ENCODE measurements around the gene SIK2. TPM values are rescaled to one million over a fixed set of nuclear protein-coding genes. Genes with fewer than 3 reads are reported as not detected.

Gene SIK2
- total RNA-seq, 1 donor from 2014 or later: 21.8 TPM

DNA sequence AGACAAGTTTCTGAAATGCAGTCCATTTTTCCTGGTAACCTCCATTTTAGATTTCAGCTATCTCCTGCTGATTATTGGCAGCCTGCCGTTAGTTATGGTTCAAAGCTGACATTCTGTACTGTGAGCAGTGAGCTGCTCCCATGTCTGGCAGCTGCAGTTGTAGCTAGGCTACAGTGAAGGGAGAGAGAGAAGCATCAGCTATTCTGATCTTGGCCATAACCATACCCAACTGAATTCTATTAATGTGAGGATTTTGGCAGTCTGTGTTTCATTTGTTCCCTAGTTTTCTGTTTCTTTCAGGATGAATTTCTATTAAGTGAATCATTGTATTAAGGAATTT lies 33.4 kb downstream of the SIK2 start:
- H3K9me3 Mint-ChIP-seq: no peaks in the 10 kb centered on the region
- peaks cover 6% of the 10 kb centered on the region for H3K36me3 Mint-ChIP-seq (ENCODE audit: low read depth)
- H3K4me3 Mint-ChIP-seq: no peak overlapping the region
- no peak for DNase-seq (ENCODE audit: low read depth, low spot score)
- TF ChIP-seq, protein P1, sequence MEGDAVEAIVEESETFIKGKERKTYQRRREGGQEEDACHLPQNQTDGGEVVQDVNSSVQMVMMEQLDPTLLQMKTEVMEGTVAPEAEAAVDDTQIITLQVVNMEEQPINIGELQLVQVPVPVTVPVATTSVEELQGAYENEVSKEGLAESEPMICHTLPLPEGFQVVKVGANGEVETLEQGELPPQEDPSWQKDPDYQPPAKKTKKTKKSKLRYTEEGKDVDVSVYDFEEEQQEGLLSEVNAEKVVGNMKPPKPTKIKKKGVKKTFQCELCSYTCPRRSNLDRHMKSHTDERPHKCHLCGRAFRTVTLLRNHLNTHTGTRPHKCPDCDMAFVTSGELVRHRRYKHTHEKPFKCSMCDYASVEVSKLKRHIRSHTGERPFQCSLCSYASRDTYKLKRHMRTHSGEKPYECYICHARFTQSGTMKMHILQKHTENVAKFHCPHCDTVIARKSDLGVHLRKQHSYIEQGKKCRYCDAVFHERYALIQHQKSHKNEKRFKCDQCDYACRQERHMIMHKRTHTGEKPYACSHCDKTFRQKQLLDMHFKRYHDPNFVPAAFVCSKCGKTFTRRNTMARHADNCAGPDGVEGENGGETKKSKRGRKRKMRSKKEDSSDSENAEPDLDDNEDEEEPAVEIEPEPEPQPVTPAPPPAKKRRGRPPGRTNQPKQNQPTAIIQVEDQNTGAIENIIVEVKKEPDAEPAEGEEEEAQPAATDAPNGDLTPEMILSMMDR (conservative IDR thresholded peaks at IDR 0.05): no peak
- H3K4me1 Mint-ChIP-seq: peaks cover 59% of the 10 kb centered on the region
- no peak overlapping the region for H3K27ac Mint-ChIP-seq (ENCODE audit: unreplicated experiment)
- H3K27me3 Mint-ChIP-seq (ENCODE audit: low read depth): no peaks in the 10 kb centered on the region

DNA sequence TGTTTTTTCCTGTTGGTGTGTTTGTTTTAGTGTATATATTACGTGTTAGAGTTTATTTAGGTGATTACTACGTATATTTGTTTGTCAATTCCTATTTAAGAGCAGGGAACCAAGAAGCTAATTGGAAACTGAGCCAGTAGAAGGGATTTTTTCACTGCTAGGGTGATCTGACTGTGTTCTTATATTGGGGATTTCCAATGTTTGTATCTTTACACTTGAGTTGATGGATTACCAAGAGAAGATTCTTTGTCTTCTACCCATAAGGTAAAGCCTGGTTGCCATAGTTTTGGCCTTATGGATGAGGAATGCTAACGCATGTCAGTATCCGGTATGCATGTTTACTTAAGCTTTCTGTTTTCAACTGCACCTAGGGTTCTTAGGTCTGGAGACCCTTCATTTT lies 35.6 kb downstream of the SIK2 start:
- Mint-ChIP-seq H3K4me3 (no peak overlapping the region), H3K4me1 (peaks cover 76% of the 10 kb centered on the region), H3K27ac (ENCODE audit: unreplicated experiment) (no peak overlapping the region), H3K9me3 (no peaks in the 10 kb centered on the region), H3K36me3 (ENCODE audit: low read depth) (peaks cover 12% of the 10 kb centered on the region), H3K27me3 (ENCODE audit: low read depth) (no peaks in the 10 kb centered on the region)
- no peak for DNase-seq (ENCODE audit: low read depth, low spot score)
- TF ChIP-seq, protein P1 (conservative IDR thresholded peaks at IDR 0.05): no peak

DNA sequence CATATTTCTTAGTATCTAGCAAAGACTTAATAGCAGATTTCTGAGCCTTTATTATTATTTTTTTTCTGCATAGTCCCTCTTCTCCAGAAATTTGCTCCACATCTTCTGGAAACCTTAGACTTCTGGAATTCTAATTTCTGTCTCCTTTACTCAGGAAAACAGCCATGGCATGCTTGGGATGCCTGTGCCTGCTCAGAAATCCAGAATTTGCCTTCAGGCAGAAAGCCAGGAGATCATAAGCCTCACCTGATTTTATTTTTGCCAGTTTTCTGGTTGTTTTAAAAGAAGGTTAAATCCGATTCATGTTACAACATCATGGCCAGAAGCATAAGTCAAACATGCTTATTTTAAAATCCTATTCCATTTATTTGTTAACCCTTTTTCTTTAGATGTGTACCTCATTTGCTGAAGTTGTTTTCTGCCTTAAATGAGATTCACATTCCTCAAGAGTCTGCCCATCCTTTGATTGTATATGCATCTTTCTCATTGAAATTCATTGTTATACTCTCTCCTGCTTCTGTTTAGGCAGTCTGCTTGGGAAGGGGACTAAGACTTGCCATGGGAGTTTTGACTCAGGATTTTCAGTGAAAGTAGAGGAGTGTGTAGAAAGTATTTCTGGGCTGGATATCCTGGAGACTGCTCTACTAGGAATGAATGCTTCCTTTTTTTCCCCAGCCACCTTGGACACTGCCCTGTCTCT lies 37.1 kb downstream of the SIK2 start:
- no peak overlapping the region for H3K4me3 Mint-ChIP-seq

DNA sequence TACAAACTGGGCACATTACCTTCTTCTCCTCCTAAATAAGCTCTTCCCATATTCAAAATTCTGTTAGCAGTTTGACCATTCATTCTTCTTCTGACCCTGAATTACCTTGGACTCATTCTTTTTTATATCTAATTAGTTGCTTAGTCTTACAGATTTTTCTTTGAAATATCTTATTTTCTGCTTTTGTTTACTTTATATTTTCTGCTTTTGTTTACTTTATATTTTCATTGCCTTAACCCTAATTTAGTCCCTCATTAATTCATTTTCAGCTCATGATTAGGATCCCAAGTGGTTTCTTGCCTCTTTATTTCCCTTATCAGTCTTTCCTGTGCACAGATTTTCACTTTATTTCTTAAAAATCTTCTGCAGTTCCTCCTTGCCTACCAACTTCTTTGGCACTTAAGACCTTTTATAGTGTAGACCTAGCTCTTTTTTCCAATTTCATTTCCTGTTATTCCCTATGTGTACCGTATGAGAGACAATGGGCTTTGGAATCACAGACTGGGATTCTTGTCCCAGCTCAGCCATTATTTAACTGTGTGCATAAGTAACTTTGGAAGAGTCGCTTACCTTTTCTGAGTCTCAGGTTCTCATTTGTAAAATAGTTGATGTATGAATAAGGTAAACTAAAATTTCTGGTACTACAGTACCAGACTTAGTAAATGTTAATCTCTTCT lies 39.2 kb downstream of the SIK2 start:
- Mint-ChIP-seq H3K27me3 (ENCODE audit: low read depth) (no peaks in the 10 kb centered on the region), H3K4me1 (peaks cover 43% of the 10 kb centered on the region), H3K9me3 (no peaks in the 10 kb centered on the region), H3K4me3 (no peak overlapping the region), H3K27ac (ENCODE audit: unreplicated experiment) (no peak overlapping the region), H3K36me3 (ENCODE audit: low read depth) (peaks cover 13% of the 10 kb centered on the region)
- TF ChIP-seq, protein P1 (conservative IDR thresholded peaks at IDR 0.05): no peak
- DNase-seq (ENCODE audit: low read depth, low spot score): no peak

More for the DNA sequence above, 37.1 kb downstream of the SIK2 start:
- peaks cover 13% of the 10 kb centered on the region for H3K36me3 Mint-ChIP-seq (ENCODE audit: low read depth)
- peaks cover 63% of the 10 kb centered on the region for H3K4me1 Mint-ChIP-seq
- no peak for DNase-seq (ENCODE audit: low read depth, low spot score)
- H3K9me3 Mint-ChIP-seq: no peaks in the 10 kb centered on the region
- no peaks in the 10 kb centered on the region for H3K27me3 Mint-ChIP-seq (ENCODE audit: low read depth)
- TF ChIP-seq, protein P1 (conservative IDR thresholded peaks at IDR 0.05): no peak
- H3K27ac Mint-ChIP-seq (ENCODE audit: unreplicated experiment): no peak overlapping the region

DNA sequence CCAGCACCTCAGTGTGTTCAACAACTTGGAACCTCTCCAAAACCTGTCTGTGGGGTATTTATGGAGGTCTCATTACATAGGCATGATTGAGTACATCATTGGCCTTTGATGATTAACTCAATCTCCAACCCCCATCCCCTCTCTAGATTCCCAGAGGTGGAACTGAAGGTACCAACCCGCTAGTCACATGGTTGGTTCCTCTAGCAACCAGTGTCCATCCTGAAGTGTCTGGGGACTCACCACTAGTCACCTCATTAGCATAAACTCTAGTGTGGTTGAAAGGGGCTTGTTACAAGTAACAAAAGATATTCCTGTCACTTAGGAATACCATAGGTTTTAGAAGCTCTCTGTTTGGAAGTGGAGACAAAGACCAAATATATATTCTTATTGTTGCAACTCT lies 40.3 kb downstream of the SIK2 start:
- Mint-ChIP-seq H3K36me3 (ENCODE audit: low read depth) (peaks cover 13% of the 10 kb centered on the region), H3K9me3 (no peaks in the 10 kb centered on the region), H3K27ac (ENCODE audit: unreplicated experiment) (no peak overlapping the region), H3K4me1 (peaks cover 38% of the 10 kb centered on the region), H3K27me3 (ENCODE audit: low read depth) (no peaks in the 10 kb centered on the region), H3K4me3 (no peak overlapping the region)
- TF ChIP-seq, protein P1 (conservative IDR thresholded peaks at IDR 0.05): no peak
- no peak for DNase-seq (ENCODE audit: low read depth, low spot score)
